ENCODE data around the gene CRTAP.
"Not testable (repeated sequence)": the region's sequence is repeated elsewhere in the genome, so short reads cannot be mapped to it uniquely, and the experiment has no call there.

The CRTAP gene

DNA sequence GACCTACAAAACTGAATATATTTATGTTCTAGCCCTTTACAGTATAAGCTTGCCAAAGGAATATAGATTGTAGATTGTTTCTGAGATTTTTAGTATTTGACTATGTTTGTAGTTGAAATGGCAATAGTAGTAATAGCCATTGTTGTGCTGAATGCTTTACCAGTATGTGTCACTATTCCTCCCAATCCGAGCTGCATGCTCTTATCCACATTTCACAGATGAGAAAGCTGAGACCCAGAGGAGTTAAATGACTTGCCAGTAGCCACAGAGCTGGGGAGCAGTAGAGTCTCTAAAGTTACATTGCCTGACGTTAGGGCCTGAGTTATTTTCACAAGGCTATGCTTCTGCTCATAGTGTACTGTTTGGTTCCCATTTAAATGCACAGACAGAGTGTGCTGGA, 13.6 kb upstream of the CRTAP start:
- no peak for DNase-seq

GRCh38 chr3:33103034-33103433, 10.8 kb upstream of the CRTAP start:
- DNase-seq = no peak

GRCh38 chr3:33103480-33103879, 10.3 kb upstream of the CRTAP start:
- DNase-seq = no peak

- no peak for DNase-seq
These were observed 9.0 kb upstream of the CRTAP start for GRCh38 chr3:33104803-33105202.

DNA sequence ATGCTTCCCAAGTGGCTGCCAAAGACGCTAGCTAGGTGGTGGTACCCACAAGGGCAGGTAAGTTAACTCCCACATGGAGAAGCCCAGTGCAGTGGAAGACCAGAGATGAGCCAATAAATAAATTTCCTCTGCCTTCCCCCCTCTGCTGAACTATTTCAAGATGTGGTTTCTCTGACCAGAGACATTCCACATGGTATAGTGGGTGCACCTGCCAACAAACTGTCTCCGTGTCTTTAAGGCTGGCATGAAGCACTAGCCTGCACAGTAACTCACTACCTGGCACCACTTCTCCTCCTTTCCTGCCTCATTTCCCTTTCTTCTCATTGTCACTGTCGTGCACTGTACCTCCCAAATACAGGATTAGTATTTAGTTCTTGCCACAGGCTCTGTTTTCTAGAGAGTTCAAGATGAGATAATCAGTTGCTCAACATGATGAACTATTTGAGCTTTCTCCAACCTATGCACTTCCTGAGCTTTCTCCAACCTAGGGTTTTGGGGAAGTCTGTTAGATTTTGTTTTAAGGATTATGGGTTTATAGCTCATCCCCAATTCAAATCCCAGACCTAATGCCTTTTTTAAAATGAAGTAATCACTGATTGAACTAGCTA, 8.4 kb upstream of the CRTAP start:
- no peak for DNase-seq

- DNase-seq = not testable (repeated sequence)
These were observed 7.0 kb upstream of the CRTAP start for GRCh38 chr3:33106854-33107253.

- no peak for DNase-seq
These were observed 2.2 kb upstream of the CRTAP start for GRCh38 chr3:33111581-33111980.

- no peak for DNase-seq
These were observed 809 bp downstream of the CRTAP start for GRCh38 chr3:33114622-33115023.

DNA sequence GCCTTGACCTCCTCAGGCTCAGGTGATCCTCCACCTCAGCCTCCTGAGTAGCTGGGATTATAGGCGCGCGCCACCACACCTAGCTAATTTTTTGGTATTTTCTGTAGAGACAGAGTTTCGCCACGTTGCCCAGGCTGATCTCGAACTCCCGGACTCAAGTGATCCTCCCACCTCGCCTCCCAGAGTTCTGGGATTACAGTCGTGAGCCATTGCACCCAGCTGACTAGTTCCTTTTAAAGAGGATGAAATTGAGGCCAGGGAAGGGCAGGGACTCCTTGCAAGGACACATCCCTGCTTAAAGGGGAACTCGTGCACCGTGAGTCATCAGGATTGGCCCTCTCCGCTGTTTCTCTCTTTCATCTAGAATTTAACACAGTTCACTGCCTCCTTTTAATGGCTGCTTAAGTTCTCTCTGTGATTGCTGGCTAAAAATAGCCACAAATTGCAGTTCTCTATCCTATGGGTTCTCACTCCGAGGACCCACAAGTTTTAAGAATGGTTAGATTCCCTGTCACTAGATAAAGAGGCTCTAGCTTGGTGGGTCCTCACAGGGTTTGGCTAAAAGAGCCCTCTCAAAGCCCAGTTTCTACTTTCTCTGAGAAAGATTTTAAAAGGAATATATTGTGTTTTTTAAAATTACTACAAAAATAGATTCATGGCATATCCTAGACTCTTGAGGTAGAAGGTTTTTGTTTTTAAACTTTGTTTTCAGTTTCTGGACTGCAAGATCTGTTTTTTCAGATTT, 1.4 kb downstream of the CRTAP start:
- DNase-seq = peak; percentile 73

GRCh38 chr3:33117461-33117860, 3.6 kb downstream of the CRTAP start:
- no peak for DNase-seq

- no peak for DNase-seq
These were observed 6.1 kb downstream of the CRTAP start for GRCh38 chr3:33119891-33120290.

GRCh38 chr3:33122991-33123390, 9.2 kb downstream of the CRTAP start:
- DNase-seq = no peak

DNA sequence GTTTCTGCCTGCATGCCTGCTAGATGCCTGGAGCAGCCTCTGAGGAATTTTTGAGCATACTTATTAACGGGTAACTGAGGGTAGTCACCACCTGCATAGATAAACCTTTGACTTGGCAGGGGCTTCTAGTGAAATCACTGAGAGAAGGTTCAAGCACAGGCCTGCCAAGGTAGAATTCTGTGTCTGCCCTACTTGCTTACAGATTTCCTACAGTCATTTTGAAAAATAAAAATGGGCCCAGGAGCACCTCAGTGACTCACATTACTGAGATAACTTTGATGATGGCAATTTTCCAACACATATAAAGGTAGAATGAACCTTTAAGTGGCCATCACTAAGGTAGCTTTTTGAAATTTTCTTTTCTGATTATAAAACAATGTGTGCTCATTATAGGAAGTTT, 10.8 kb downstream of the CRTAP start:
- no peak for DNase-seq

DNA sequence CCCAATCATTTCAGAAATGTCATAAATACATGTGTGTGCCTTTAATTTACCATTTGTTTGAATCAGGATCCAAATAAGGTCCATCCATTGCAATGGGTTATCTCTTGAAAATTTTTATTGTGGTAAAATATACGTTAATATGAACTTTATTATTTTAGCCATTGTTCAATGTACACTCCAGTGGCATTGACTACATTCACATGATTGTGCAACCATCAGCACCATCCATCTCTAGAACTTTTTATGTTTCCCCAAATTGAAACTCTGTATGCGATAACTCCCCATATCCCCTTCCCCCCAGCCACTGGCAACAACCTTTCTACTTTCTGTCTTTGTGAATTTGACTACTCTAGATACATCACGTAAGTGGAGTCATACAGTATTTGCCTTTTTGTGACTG, 12.0 kb downstream of the CRTAP start:
- no peak for DNase-seq

DNA sequence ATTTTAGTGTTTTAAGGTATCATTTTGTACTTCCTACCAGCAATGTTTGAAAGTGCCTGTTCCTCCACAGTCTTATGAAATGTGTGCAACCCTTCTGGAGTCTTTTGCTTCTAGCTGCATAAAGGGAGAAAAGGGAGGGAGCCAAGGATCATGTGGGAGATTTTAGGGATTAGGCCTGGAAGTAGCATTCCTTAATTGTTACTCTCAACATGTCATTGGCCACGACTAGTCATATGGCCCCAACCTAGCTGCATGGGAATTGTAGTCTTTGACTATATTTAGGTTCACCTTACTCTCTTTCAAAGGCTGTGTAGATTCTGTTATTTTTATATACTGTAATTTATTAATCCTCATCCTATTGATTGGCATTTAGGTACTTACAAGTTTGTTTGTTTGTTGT, 14.9 kb downstream of the CRTAP start:
- no peak for DNase-seq

- no peak for DNase-seq
These were observed 16.3 kb downstream of the CRTAP start for GRCh38 chr3:33130144-33130543.

DNA sequence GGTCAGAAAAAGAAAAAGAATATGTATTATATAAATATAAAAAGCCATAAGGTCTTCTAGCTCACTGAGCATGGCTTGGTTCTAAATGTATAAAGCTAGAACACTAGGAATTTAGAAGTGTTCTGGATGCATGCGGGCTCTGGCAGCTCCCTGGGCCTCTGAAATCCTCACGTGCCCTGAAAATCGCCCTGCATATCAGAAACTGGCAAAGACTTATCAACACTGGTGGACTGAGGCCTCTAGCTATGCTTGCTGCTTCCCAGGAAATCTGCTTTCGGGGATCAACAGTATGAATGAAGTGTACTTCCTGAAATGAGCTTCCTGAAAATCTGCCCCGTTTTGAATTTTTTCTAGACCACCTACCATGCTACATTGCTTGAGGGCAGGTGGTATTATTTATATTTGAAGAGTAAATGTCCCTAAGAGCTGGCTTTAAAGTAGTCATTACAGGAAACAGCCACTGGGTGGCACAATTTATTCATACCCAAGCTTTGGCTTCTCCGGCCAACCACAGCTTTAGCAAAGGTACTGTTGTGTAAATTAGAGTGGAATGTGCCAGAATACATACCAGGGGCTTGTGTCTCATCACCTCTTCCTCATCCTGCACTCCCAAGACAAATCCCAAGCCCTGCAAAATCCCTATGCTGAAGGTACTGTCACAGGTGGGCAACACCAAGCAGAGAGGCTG, 17.7 kb downstream of the CRTAP start:
- DNase-seq = peak; percentile 76

DNA sequence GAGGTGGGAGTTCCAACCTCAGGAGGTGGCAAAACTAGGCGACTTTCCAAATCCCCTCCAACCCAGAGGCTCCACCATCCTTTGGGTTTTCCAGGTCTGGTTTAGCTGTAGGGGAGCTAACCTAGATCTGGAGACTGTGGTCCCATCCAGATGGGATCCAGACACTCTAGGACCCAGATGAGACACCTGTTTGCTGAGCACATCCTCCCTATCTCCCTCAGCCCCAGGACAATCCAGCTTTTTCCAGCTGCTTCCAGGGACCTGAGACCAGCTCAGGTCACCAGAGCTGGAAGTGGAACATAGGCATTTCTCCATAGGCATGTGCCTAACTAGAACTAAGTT, 18.2 kb downstream of the CRTAP start:
- no peak for DNase-seq

DNA sequence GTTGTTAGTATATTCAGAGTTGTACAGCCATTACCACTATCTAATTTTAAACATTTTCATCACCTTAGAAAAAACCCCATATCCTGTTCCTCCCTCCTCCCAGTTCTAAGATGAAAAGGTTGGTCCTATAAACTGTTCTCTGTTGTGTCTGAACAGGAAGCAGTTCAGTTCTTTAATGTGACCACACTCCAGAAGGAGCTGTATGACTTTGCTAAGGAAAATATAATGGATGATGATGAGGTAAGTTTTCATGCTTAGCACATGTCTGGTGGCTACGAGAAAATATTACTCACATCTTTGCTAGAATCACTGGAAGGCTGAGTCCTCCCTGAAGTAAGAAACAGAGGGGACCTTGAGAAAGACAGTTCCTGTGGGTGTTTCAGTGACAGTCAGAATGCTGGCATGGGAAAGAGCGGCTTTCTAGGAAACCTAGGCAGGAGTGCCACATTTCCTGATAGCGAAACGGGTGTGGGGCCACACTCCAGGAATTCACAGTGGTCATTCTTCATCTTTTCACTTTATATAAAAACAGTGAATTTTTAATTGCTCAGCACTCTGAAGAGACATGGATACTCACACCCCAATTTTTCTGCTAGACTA, 20.3 kb downstream of the CRTAP start:
- DNase-seq = peak; percentile 65

- DNase-seq = no peak
These were observed 23.9 kb downstream of the CRTAP start for GRCh38 chr3:33137691-33138090.

DNA sequence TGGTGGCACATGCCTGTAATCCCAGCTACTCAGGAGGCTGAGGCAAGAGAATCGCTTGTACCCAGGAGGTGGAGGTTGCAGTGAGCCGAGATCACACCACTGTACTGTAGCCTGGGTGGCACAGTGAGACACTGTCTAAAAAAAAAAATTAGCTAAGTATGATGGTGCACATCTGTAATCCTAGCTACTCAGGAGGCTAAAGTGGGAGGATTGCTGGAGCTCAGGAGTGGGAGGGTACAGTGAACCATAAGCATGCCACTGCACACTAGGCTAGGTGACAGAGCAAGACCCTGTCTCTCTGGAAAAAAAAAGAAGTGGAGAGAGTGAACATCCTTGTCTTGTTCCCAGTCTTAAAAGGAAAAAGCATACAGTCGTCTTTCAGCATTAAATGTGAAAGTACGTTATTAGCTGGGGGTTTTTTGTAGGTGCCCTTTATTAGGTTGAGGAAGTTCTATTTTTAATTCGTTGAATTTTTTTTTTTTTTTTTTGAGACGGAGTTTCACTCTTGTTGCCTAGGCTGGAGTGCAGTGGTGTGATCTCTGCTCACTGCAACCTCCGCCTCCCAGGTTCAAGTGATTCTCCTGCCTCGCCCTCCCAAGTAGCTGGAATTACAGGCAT, 25.3 kb downstream of the CRTAP start:
- DNase-seq = not testable (repeated sequence)

DNA sequence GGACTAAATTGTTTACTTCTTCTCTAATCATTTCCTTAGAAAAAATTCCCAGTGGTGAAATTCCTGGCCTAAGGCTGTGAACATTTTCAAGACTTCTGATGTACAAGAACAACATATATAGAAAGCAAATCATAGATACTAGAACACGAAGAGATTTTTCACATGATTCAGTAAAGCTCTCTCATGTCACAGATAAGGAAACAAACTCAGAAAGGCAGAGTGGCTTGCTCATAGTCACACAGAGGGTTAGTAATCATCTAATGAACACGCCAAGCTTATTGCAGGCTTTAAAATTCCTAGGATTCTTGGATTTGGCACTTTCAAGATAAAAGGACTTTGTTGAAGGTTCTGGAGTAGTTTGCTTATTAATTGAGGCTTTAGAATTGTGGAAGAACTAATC, 26.2 kb downstream of the CRTAP start:
- DNase-seq = no peak

DNA sequence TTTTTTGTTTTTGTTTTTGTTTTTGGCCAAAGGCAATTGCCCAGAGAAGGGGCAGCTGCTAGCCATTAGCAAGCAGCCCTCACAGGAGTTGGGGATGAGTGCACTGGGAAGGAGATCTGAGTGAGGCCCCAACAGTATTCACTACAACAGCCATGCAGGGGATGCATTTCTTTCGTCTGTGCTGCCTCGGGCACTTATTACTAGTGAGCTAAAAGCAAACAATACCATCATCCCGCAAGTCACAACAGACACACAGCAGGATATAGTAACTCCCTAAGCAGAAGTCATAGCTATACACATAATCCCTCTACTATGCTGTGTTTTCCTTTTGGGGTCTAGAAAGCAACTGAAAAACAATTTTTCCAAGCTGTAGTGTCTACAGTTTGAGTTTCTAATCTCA, 27.2 kb downstream of the CRTAP start:
- DNase-seq = no peak

DNA sequence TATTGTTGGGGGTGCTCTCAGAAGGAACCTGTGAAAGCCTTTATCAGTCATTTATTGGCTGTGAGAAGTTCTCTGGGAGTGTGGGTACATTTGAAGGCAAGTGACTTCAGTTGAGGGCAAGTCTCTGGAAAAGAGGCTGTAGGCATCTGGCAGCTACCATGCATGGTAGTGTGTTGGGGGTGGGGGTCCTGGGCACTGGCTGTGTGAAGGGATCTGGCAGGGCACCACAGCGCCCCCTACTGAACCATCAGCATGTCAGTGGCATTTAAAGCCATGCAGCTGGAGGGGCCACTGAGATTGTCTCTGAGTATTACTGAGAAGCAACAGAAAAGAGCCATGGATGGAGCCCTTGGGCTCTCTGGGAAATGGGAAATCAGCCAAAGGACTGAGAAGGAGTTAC, 30.6 kb downstream of the CRTAP start:
- no peak for DNase-seq

Data from fibroblast of upper back skin (primary cell).